Measurements from ENCODE around the gene STRN. TPM values are rescaled to one million over a fixed set of nuclear protein-coding genes. Genes with fewer than 3 reads are reported as not detected.

The STRN gene
- total RNA-seq, 1 donor: 18.5 TPM

DNA sequence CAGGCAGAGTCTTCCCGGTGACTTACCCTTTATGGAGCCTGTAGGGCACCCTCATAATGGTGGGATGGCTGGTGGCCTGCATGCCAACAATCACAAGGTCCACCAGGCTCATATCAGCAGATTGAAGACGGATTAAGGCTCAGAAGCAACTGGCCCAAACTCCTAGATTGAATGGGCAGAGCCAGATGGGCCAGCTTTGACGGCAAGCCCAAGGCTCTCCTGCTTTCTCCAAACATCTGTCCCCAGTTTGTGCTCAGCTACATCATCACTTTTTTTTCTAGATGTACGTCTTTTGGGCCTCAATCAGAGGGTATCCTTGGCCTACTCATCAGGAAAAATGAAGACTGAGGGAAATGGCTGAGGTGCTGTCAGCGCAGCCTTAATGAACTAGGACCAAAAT, 155.3 kb downstream of the STRN start:
- no peaks in the 10 kb centered on the region for H3K9me3 ChIP-seq (ENCODE audit: low read depth, low read length)
- H3K4me1 ChIP-seq (ENCODE audit: insufficient read depth, low read length): no peaks in the 10 kb centered on the region
- no peaks in the 10 kb centered on the region for H3K27me3 ChIP-seq (ENCODE audit: insufficient read depth, low read length)
- no peak overlapping the region for H3K4me3 ChIP-seq (ENCODE audit: low read length)

DNA sequence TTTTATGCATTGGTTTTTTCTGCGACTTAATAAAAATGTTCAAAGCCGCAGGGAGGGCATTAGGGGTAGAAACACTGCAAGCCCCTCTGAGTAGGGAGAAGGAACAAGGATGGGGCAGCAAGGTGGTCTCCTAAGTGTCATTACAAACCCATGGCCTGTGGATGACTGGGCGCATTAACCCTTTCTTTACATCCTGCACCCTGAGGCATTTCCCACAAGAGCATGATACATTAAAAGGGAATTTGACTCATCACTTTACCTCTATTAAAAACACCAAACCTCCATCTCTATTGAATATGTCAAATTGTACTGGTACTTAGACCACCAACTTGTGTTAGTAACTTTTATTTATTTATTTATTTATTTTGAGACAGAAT, 157.3 kb downstream of the STRN start:
- H3K4me3 ChIP-seq (ENCODE audit: low read length): no peak overlapping the region
- H3K4me1 ChIP-seq (ENCODE audit: insufficient read depth, low read length): peaks cover 2% of the 10 kb centered on the region
- H3K9me3 ChIP-seq (ENCODE audit: low read depth, low read length): no peaks in the 10 kb centered on the region
- no peaks in the 10 kb centered on the region for H3K27me3 ChIP-seq (ENCODE audit: insufficient read depth, low read length)

DNA sequence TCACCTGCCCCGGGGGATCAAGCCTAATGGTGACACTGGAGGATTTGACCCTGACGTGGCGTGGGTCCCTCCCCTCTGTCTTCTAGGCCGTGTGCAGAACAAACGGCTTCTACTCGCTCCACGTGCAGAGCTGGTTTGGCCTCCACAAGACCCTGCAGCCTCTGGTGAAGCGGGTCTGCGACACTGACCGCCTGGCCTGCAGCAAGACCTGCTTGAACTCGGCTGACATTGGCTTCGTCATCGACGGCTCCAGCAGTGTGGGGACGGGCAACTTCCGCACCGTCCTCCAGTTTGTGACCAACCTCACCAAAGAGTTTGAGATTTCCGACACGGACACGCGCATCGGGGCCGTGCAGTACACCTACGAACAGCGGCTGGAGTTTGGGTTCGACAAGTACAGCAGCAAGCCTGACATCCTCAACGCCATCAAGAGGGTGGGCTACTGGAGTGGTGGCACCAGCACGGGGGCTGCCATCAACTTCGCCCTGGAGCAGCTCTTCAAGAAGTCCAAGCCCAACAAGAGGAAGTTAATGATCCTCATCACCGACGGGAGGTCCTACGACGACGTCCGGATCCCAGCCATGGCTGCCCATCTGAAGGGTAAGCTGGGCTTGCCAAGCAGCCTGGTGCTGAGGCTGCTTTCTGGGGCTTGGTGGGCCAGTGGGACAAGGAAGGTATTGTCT, 157.8 kb downstream of the STRN start:
- Histone ChIP-seq H3K27me3 (ENCODE audit: insufficient read depth, low read length) (no peaks in the 10 kb centered on the region), H3K4me3 (ENCODE audit: low read length) (no peak overlapping the region), H3K4me1 (ENCODE audit: insufficient read depth, low read length) (peaks cover 5% of the 10 kb centered on the region), H3K9me3 (ENCODE audit: low read depth, low read length) (no peaks in the 10 kb centered on the region)

DNA sequence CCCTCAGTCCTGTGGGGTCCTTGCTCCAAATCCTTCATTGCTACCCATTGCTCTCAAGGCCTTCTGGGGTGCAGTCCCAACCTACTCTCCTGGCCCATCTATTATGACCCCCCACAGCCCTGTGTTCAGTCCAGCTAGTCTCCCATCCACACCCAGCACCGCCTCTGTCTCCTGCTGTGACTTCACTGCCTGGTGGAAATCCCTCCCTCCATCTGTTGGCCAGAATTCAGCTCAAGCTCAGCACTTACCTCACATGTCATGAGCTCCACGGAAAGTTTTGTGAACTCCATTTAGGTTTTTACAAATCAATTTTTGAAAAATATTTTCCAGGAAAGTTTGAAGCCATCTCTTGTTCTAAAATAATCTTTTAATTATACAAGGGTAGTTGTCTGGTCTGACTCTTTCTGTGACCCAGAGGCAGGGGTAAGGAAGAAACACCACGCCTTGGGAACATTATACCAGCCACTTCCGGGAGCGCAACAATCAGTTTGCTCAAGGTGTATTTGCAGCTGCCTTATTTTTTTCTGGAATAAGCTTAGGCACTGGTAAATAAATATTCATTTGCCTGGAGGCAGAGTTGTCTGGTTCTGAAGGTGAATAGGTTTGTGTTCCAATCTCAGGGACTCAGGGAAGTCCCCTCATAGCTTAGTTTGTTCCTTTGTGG, 159.0 kb downstream of the STRN start:
- Histone ChIP-seq H3K27me3 (ENCODE audit: insufficient read depth, low read length) (no peaks in the 10 kb centered on the region), H3K4me3 (ENCODE audit: low read length) (no peak overlapping the region), H3K4me1 (ENCODE audit: insufficient read depth, low read length) (peaks cover 5% of the 10 kb centered on the region), H3K9me3 (ENCODE audit: low read depth, low read length) (no peaks in the 10 kb centered on the region)

DNA sequence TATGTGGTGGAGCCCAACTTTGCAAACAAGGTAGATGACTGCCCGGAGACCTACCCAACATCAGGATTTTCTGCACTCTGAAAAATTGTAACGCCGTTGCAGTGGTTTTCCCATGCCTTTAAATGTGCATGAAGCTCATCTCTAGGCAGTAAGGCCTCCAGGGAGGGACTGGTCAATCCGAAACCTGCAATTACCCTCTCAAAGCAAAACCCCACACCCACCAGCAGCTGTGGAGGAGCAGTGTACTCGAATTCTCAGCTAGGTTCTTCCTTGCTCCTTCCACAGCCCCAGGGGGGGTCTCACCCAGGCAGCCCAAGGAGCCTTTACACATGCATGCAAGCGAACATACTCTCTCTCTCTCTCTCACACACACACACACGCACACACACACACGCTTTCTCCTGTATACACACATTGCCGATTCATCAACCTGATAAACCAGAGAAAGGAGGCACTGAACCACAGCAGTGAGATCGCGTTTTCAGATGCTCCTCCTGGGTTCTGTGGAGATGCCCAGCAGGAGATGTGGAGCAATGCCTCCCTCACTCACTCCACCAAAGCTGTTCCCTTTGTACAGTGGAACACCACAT, 160.6 kb downstream of the STRN start:
- Histone ChIP-seq H3K9me3 (ENCODE audit: low read depth, low read length) (no peaks in the 10 kb centered on the region), H3K4me3 (ENCODE audit: low read length) (no peak overlapping the region), H3K27me3 (ENCODE audit: insufficient read depth, low read length) (no peaks in the 10 kb centered on the region), H3K4me1 (ENCODE audit: insufficient read depth, low read length) (peaks cover 5% of the 10 kb centered on the region)

DNA sequence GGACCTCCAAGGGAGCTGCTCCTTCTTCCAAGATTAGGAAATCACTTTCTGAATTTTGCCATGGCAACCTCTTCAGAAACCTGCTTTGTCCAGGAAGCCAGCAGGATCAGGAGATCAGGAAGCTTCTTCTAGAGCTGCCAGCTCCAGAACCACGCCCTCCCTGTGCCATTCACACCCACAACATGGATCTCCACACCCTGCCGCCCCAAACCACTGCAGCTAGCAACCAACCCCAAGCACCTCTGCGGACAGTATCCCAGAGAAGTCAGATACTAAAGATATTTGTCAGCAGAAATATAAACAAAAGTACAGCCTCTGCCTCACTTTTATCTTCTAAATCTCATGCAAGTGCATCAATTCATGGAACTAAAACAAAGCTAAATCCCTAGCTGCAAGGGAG, 163.4 kb downstream of the STRN start:
- no peaks in the 10 kb centered on the region for H3K9me3 ChIP-seq (ENCODE audit: low read depth, low read length)
- H3K4me3 ChIP-seq (ENCODE audit: low read length): no peak overlapping the region
- peaks cover 11% of the 10 kb centered on the region for H3K4me1 ChIP-seq (ENCODE audit: insufficient read depth, low read length)

DNA sequence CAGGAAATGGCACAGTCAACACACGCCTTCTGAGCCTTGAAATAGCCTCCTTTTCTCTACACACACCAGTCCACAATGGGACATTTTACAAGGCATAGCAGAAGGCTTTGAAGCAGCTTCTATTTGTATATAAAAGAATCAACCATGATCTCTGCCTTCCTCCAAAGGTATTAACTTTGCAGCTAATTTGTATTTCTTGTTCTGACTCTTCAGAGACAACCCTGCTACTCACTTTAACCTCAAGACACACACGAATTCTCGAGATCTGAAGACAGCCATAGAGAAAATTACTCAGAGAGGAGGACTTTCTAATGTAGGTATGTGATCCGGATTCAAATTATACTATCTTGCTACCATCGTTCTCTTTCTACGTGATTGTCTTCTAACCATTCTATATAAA, 165.2 kb downstream of the STRN start:
- Histone ChIP-seq H3K9me3 (ENCODE audit: low read depth, low read length) (no peaks in the 10 kb centered on the region), H3K27me3 (ENCODE audit: insufficient read depth, low read length) (no peaks in the 10 kb centered on the region), H3K4me1 (ENCODE audit: insufficient read depth, low read length) (peaks cover 17% of the 10 kb centered on the region), H3K4me3 (ENCODE audit: low read length) (no peak overlapping the region)

More for the DNA sequence above, 163.4 kb downstream of the STRN start:
- no peaks in the 10 kb centered on the region for H3K27me3 ChIP-seq (ENCODE audit: insufficient read depth, low read length)

DNA sequence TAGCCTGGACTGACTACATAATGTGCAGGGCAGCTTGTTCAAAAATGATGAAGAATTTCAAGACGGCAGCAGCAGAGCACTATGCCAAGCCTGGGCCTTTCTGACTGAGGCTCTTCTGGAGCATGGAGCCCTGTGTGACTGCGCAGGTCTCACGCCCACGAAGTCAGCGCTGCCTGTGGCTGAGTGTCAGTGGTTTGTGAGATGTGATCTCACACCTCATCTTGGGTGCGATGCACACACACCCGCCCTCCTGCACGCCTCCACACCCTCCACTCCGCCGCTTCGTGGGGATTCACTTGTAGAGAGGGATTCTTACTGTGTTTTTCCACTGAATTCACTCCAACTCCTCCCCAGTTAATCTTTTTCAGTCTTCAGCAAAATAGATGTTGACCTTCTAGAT, 166.0 kb downstream of the STRN start:
- peaks cover 17% of the 10 kb centered on the region for H3K4me1 ChIP-seq (ENCODE audit: insufficient read depth, low read length)
- no peaks in the 10 kb centered on the region for H3K27me3 ChIP-seq (ENCODE audit: insufficient read depth, low read length)
- H3K9me3 ChIP-seq (ENCODE audit: low read depth, low read length): no peaks in the 10 kb centered on the region
- H3K4me3 ChIP-seq (ENCODE audit: low read length): no peak overlapping the region

DNA sequence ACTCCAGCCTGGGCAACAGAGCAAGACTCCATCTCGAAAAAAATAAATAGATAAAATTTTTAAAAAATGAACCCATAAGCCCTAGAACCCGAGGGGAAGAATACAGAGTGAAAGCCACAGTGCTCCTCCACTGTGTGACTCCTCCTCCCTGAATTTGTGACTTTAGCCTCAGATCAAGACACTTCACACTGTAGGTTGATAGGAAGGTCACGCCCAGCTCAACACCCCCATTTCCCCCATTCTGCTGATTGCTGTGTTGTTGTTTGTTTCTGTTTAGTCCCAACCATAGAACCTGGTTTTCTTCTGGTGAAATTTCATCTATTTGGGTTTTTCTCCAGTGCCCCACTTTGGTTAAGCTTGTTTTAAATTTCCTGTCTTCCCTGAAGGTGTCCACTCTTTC, 167.6 kb downstream of the STRN start:
- Histone ChIP-seq H3K9me3 (ENCODE audit: low read depth, low read length) (no peaks in the 10 kb centered on the region), H3K4me3 (ENCODE audit: low read length) (no peak overlapping the region), H3K4me1 (ENCODE audit: insufficient read depth, low read length) (peaks cover 13% of the 10 kb centered on the region), H3K27me3 (ENCODE audit: insufficient read depth, low read length) (no peaks in the 10 kb centered on the region)

DNA sequence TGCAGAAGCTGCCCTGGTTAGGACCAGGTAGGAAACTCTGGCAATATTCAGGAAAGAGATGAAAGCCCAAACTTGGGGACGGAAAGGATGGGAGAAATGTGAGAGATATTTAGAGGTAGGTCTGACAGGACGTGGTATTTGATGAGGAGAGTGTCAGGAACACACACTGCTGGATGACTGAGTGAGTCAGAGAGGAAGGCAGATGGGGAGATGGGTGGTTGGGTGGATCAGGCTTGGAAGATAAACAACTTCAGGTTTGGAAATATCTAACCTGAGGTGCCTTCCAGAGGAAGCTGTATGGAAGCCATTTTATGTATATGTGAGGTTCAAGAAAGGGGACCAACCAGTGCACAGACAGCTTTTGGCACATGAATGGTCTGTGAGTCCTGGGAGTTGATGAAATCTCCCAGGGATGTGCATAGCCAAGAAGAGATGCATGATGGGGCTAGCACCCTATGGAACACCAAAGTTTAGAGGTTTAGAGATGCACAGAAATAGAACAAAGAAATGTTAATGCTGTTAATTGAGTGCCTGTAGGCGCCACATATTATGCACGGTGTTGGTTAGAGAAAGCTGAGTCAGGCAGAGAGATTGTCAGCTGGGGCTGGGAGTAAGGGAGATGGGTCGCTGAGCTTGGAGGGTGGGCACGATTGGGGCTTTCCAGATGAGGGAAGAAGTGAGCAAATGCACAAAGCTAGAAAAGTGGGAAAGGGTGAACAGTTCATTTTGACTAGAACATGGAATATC, 168.8 kb downstream of the STRN start:
- Histone ChIP-seq H3K4me3 (ENCODE audit: low read length) (no peak overlapping the region), H3K4me1 (ENCODE audit: insufficient read depth, low read length) (peaks cover 12% of the 10 kb centered on the region), H3K9me3 (ENCODE audit: low read depth, low read length) (no peaks in the 10 kb centered on the region), H3K27me3 (ENCODE audit: insufficient read depth, low read length) (no peaks in the 10 kb centered on the region)

Other genes starting within 250 kb of the STRN start
- 32.5 TPM for gene HEATR5B, start 117.8 kb upstream of the STRN start, total RNA-seq
- gene GPATCH11, start 118.0 kb upstream of the STRN start, total RNA-seq: 7.2 TPM
- 40.8 TPM for gene EIF2AK2, start 190.4 kb upstream of the STRN start, total RNA-seq
- gene SULT6B1, start 222.1 kb upstream of the STRN start, total RNA-seq: not detected
- gene CEBPZOS, start 230.0 kb upstream of the STRN start, total RNA-seq: 19.3 TPM